ENCODE results near the gene MAS1L.

- TF ChIP-seq CTCF (IDR thresholded peaks at IDR 0.05) (no peak), POLR2A (IDR thresholded peaks at IDR 0.05) (no peak)
Measured at GRCh38 chr6:29530671-29531310, 43.0 kb upstream of the MAS1L start.

Data from vagina (tissue), 2 donors.